Ishikawa (cell line): Measurements from ENCODE around the gene SYT6.

Source experiments
- CEBPB ChIP-seq: IDR thresholded peaks from 2 replicates; pipeline ENCODE4 v1.6.1; 2012
- CREB1 ChIP-seq: IDR thresholded peaks from 2 replicates; pipeline ENCODE4 v1.6.1; 2012; ENCODE audit warnings: low read depth
- EGR1 ChIP-seq: IDR thresholded peaks from 2 replicates; pipeline ENCODE4 v1.6.1; 2012
- EP300 ChIP-seq: IDR thresholded peaks from 2 replicates; pipeline ENCODE4 v1.6.1; 2012; ENCODE audit warnings: borderline replicate concordance
- FOXM1 ChIP-seq: IDR thresholded peaks from 2 replicates; pipeline ENCODE4 v1.6.1; 2012; ENCODE audit warnings: low read depth, borderline replicate concordance
- NFIC ChIP-seq: IDR thresholded peaks from 2 replicates; pipeline ENCODE4 v1.6.1; 2012
- RAD21 ChIP-seq: IDR thresholded peaks from 2 replicates; pipeline ENCODE4 v1.6.1; 2012; ENCODE audit warnings: low read depth
- TAF1 ChIP-seq: IDR thresholded peaks from 2 replicates; pipeline ENCODE4 v1.6.1; 2012; ENCODE audit warnings: low read depth, mild to moderate bottlenecking
- TCF12 ChIP-seq: IDR thresholded peaks from 2 replicates; pipeline ENCODE4 v1.6.1; 2012; ENCODE audit warnings: low read depth
- TEAD4 ChIP-seq: IDR thresholded peaks from 2 replicates; pipeline ENCODE4 v1.6.1; 2012
- YY1 ChIP-seq: IDR thresholded peaks from 2 replicates; pipeline ENCODE4 v1.6.1; 2012; ENCODE audit warnings: low read depth
- ZBTB7A ChIP-seq: IDR thresholded peaks from 2 replicates; pipeline ENCODE4 v1.6.1; 2012; ENCODE audit warnings: low read depth
- TF ChIP-seq, protein P1 (sequence below): IDR thresholded peaks from 2 replicates; pipeline ENCODE4 v1.6.1; 2012
- TF ChIP-seq, protein P2 (sequence below): IDR thresholded peaks from 2 replicates; pipeline ENCODE4 v1.6.1; 2012; ENCODE audit warnings: low read depth, mild to moderate bottlenecking
- TF ChIP-seq, protein P3 (sequence below): IDR thresholded peaks from 2 replicates; pipeline ENCODE4 v1.6.1; 2012

The SYT6 gene

DNA sequence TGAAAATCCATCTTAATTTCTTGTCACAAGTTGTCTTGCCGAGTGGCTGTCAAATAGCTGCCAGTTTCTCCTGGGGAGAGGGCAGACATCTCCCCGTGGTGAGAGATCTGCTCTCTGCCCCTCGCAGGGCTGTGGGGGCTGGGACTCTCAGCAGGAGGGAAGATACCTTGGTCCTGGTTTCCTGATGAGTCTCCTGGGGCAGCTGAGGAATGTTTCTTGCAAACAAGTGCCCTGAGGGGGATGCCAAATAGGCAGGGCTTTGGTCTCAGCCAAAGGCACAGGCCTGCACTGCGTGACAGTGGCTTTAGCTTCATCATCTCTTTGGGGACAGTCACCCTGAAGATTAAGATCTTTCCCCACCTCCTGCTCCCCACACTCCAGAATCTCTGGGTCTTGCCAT lies 40.9 kb downstream of the SYT6 start:
- TF ChIP-seq, protein P1, sequence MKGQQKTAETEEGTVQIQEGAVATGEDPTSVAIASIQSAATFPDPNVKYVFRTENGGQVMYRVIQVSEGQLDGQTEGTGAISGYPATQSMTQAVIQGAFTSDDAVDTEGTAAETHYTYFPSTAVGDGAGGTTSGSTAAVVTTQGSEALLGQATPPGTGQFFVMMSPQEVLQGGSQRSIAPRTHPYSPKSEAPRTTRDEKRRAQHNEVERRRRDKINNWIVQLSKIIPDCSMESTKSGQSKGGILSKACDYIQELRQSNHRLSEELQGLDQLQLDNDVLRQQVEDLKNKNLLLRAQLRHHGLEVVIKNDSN: no peak
- TF ChIP-seq CREB1 (no peak), CEBPB (no peak), EGR1 (no peak), TAF1 (no peak), ZBTB7A (no peak), TCF12 (no peak), RAD21 (no peak), YY1 (no peak), TEAD4 (no peak), NFIC (no peak), EP300 (no peak), FOXM1 (no peak)
- TF ChIP-seq, protein P2, sequence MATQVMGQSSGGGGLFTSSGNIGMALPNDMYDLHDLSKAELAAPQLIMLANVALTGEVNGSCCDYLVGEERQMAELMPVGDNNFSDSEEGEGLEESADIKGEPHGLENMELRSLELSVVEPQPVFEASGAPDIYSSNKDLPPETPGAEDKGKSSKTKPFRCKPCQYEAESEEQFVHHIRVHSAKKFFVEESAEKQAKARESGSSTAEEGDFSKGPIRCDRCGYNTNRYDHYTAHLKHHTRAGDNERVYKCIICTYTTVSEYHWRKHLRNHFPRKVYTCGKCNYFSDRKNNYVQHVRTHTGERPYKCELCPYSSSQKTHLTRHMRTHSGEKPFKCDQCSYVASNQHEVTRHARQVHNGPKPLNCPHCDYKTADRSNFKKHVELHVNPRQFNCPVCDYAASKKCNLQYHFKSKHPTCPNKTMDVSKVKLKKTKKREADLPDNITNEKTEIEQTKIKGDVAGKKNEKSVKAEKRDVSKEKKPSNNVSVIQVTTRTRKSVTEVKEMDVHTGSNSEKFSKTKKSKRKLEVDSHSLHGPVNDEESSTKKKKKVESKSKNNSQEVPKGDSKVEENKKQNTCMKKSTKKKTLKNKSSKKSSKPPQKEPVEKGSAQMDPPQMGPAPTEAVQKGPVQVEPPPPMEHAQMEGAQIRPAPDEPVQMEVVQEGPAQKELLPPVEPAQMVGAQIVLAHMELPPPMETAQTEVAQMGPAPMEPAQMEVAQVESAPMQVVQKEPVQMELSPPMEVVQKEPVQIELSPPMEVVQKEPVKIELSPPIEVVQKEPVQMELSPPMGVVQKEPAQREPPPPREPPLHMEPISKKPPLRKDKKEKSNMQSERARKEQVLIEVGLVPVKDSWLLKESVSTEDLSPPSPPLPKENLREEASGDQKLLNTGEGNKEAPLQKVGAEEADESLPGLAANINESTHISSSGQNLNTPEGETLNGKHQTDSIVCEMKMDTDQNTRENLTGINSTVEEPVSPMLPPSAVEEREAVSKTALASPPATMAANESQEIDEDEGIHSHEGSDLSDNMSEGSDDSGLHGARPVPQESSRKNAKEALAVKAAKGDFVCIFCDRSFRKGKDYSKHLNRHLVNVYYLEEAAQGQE: no peak
- TF ChIP-seq, protein P3, sequence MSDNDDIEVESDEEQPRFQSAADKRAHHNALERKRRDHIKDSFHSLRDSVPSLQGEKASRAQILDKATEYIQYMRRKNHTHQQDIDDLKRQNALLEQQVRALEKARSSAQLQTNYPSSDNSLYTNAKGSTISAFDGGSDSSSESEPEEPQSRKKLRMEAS: no peak

DNA sequence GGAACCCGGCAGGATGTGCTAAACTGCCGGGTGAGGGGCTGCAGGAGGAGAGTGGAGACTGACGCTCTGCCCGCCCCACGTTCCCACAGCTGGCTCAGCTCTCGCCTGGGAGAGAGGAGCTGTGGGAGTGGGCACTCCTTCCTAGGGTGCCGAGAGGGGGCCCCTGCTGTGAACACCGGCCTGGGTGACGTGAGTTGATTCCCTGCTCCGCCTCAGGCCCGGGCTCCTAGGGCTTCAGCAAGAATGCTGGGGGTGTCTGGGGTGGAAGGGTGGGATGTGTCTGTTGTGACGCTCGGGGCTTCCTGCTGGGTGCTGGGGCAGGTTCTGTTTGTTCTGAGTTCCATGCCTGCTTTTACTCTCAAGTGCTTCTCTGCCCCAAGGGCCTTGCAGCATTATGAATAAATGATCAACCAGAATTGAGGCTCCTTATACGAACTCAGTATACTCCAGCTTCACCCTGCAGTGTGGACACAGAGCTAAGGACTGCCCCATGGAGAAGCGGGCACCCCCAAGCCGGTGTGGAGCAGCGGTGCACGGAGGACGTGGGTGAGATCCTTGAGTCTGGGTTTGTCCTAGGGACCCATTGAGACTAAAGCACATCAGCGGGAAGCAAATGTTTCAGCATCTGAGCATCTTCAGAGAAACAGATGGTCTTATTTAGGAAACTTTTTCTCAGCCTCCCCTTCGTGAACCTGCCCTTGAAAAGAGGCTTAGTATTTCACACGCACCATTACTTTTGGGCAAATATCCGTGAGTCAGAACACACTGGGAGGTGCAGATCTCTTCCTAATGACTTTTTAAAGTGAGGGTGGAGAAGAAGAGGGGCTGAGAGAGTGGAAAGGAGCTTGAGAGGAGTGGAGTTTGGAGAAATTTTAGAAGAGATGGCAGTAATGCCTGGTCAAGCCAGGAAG lies 41.7 kb downstream of the SYT6 start:
- TF ChIP-seq, protein P2: no peak
- TF ChIP-seq, protein P3: no peak
- TF ChIP-seq ZBTB7A (no peak), CEBPB (no peak), TCF12 (no peak), YY1 (no peak), EGR1 (no peak), TAF1 (no peak), CREB1 (no peak)
- TF ChIP-seq, protein P1: no peak

DNA sequence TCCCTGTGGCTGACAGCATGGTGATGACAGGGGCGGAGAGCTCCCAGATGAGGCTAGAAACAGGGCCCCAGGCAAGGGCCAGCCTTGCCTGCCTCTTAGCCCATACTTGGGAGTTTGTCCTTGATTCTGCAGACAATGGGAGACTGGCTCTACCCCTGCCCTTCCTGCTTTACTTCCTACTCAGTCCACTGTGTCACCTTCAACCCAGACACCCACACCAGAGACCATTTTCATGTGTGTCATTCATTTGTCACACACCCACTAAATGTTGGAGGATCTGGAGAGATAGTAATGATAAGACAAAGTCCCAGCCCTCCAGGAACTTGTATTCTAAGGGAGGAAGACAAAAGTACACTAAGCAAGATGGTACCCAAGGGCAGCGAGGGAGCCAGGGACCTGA lies 43.7 kb downstream of the SYT6 start:
- TF ChIP-seq, protein P1: no peak
- TF ChIP-seq, protein P2: no peak
- TF ChIP-seq EGR1 (no peak), FOXM1 (no peak), TEAD4 (no peak), RAD21 (no peak), CREB1 (no peak)

DNA sequence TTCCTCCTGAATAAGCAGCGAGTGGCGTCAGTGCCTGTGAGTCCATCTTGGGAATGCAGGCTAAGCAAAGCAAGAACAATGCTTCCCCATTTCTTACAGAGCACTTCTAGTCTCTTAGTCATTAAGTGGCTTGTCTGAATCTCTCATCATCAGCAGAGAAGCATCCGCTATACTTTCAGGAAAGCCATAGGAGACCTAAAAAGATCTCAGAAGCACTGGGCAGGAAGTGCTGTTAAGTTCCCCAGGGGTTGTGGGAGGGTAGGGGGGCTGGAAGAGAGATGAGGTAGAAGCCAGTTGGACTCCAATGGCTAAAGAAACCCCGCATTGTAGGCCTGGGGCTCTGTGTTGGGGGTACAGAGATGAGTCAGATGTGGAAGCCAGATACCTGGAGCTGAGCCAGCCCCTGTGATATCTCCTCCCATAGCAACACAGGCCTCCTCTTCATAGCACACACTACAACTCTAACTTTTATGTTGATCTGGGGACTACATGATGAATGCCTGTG lies 44.9 kb downstream of the SYT6 start:
- TF ChIP-seq RAD21: no peak
